ENCODE measurements around the gene EPHA1. TPM values are rescaled to one million over a fixed set of nuclear protein-coding genes. Genes with fewer than 3 reads are reported as not detected.

The EPHA1 gene
- 0.22 TPM in 1 of 5 replicates, not detected in the others for total RNA-seq (2022; extraction: Qiagen RNA extraction)

GRCh38 chr7:143408686-143409561 is at the start of gene EPHA1:
EPHA1 (minus strand) TSS chr7:143408856; CDS start chr7:143408805, 51 bp downstream.

GRCh38 chr7:143443153-143443552 is 34.5 kb upstream of the EPHA1 start, which contains the start of gene TAS2R60:
TAS2R60 (plus strand) TSS chr7:143443453; CDS start chr7:143443453, 0 bp downstream.

DNA sequence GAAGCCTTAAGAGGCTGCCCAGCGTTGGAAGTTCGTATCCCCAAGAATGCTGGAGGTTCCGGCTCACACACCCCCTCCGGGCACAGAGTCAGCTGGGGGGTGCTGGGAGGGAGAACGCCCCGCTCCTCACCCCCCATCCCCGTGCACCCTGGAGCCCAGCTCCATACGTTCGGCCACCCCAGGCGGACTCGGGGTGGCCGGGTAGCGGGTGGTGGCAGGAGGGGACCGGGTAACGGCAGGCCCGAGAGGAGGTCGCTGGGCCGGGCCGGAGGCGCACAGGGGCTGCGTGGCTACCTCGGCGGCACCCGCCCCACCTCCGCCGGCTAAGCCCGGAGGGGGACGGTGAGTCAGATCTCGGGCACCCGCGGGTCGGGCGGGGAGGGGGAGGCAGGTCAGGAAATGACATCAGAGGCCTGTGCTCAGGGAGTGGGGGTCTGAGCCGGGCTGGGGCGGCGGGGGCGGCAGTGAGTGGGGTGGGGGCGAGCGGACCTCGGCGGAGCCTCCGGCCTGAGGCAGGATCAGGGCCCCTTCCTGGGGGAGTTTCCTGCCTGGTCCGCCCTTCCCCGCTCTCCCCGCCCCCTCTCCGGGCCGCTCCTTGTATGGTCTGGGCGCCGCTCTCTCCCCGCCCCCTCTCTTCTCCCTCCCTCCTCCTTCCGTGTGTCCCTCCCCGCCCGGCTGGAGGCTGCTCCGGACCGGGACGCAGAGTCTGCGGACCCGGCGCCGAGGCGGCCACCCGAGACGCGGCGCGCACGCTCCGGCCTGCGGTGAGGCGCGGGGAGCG is 27.8 kb downstream of the EPHA1 start, which contains the start of gene ZYX:
Gene ZYX, plus strand, starts transcription at position 700 of the 781 bp plus-strand sequence. CDS start 227 bp downstream, outside the sequence.

DNA sequence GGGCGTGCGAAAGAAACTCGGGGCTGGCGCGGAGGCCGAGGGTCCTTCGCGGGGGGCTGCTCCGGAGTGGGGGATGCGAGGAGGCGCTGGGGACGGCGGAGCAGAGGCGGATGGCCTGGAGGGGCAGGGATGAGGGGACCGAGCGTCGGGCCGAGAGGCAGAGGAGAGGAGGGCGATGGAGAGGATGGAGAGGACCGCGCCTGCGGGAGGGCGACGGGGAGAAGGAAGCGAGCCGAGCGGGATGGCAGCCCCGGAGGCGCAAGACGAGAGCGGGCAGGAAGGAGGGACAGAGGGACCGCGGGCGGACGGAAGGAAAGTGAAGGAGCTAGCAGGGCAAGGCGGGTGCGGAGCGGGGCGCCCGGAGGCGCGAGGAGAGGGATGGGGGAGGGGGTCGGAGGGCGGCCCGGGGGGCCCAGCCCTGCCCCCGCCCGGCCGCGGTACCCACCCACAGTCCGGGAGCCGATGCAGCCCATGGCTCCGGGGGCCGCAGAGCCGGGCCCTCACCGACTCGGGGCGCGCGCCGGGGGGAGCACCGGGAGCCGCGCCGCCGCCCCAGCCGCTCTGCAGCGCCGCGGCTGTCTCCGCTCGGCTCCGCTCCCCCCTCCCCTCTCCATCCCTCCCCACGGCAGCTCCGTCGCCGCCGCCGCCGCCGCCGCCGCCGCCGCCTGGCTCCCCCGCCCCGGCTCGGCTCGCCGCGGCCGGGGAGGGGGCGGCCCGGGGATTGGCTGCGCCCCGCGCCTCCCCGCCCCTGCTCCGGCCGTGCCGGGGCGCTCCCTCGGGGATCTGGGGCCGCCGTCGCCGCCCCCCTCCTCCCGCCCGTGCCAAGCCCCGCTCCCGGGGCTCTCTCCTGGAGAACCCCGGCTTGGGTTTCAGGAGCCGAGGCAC is 46.3 kb downstream of the EPHA1 start, which contains the start of gene FAM131B:
Gene FAM131B, minus strand, starts transcription at position 583 of the 885 bp plus-strand sequence. Its CDS starts 110 bp downstream, at position 473.

Other genes with a start within 250 kb of the EPHA1 start
- gene TAS2R39, start 225.4 kb downstream of the EPHA1 start, total RNA-seq (2022; extraction: Qiagen RNA extraction) = not detected in 5 replicates
- gene TAS2R40, start 186.8 kb downstream of the EPHA1 start, total RNA-seq (2022; extraction: Qiagen RNA extraction) = not detected in 5 replicates
- 108 to 122 TPM (median 119 TPM) in 5 replicates for gene GSTK1, start 145.4 kb downstream of the EPHA1 start, total RNA-seq (2022; extraction: Qiagen RNA extraction)
- 0.67 to 1.6 TPM (median 1.1 TPM) in 5 replicates for gene TMEM139, start 123.9 kb downstream of the EPHA1 start, total RNA-seq (2022; extraction: Qiagen RNA extraction)
- gene CASP2, start 120.5 kb downstream of the EPHA1 start, total RNA-seq (2022; extraction: Qiagen RNA extraction) = 17.0 to 21.8 TPM (median 19.6 TPM) in 5 replicates
- 0.05 to 0.37 TPM in 2 of 5 replicates, not detected in the others for gene CLCN1, start 92.7 kb downstream of the EPHA1 start, total RNA-seq (2022; extraction: Qiagen RNA extraction)
- 0.27 to 0.49 TPM (median 0.43 TPM) in 5 replicates for gene FAM131B, start 46.1 kb downstream of the EPHA1 start, total RNA-seq (2022; extraction: Qiagen RNA extraction)
- 160 to 188 TPM (median 183 TPM) in 5 replicates for gene ZYX, start 27.5 kb downstream of the EPHA1 start, total RNA-seq (2022; extraction: Qiagen RNA extraction)
- not detected in 5 replicates for gene TAS2R60, start 34.6 kb upstream of the EPHA1 start, total RNA-seq (2022; extraction: Qiagen RNA extraction)
- not detected in 5 replicates for gene TAS2R41, start 69.0 kb upstream of the EPHA1 start, total RNA-seq (2022; extraction: Qiagen RNA extraction)
- not detected in 5 replicates for gene CTAGE15, start 162.9 kb upstream of the EPHA1 start, total RNA-seq (2022; extraction: Qiagen RNA extraction)
- 0.80 to 1.3 TPM (median 1.0 TPM) in 5 replicates for gene TCAF2, start 212.1 kb upstream of the EPHA1 start, total RNA-seq (2022; extraction: Qiagen RNA extraction)